IPS-18a (cell line): ENCODE data around the gene EVI5L.
A peak's percentile ranks its signal among the peaks of the same experiment; 100 is the strongest.

Experiments
- H3K27ac ChIP-seq: one replicate; pipeline ENCODE4 v1.5.1; 2013; ENCODE audit warnings: low read length
- H3K27me3 ChIP-seq: one replicate; pipeline ENCODE4 v1.6.1; 2013; ENCODE audit warnings: mild to moderate bottlenecking, low read length; ENCODE audit not compliant: control insufficient read depth, insufficient read depth
- H3K36me3 ChIP-seq: one replicate; pipeline ENCODE4 v1.6.1; 2013; ENCODE audit warnings: low read depth, low read length; ENCODE audit not compliant: control insufficient read depth
- H3K4me1 ChIP-seq: one replicate; pipeline ENCODE4 v1.6.1; 2013; ENCODE audit warnings: low read depth, low read length; ENCODE audit not compliant: control insufficient read depth
- H3K4me3 ChIP-seq: one replicate; pipeline ENCODE4 v1.5.1; 2013; ENCODE audit warnings: low read length
- H3K9ac ChIP-seq: one replicate; pipeline ENCODE4 v1.6.1; 2013; ENCODE audit warnings: mild to moderate bottlenecking, low read length, moderate library complexity
- H3K9me3 ChIP-seq: one replicate; pipeline ENCODE4 v1.6.1; 2013; ENCODE audit warnings: low read depth, low read length; ENCODE audit not compliant: control insufficient read depth

Gene EVI5L

GRCh38 chr19:7863971-7864689, 34.1 kb downstream of the EVI5L start:
- Histone ChIP-seq H3K36me3 (no peaks in the 10 kb centered on the region), H3K9ac (no peak overlapping the region), H3K27me3 (peaks cover 46% of the 10 kb centered on the region), H3K9me3 (no peaks in the 10 kb centered on the region), H3K4me3 (no peak overlapping the region), H3K27ac (no peak overlapping the region), H3K4me1 (no peaks in the 10 kb centered on the region)

GRCh38 chr19:7864690-7865074, 34.7 kb downstream of the EVI5L start:
- Histone ChIP-seq H3K9me3 (no peaks in the 10 kb centered on the region), H3K4me3 (no peak overlapping the region), H3K27me3 (peaks cover 46% of the 10 kb centered on the region), H3K36me3 (no peaks in the 10 kb centered on the region), H3K4me1 (no peaks in the 10 kb centered on the region), H3K9ac (no peak overlapping the region), H3K27ac (no peak overlapping the region)

GRCh38 chr19:7865262-7865911, 35.4 kb downstream of the EVI5L start:
- H3K4me1 ChIP-seq = no peaks in the 10 kb centered on the region
- H3K27me3 ChIP-seq = peaks cover 46% of the 10 kb centered on the region
- no peak overlapping the region for H3K9ac ChIP-seq

GRCh38 chr19:7866399-7867091, 36.5 kb downstream of the EVI5L start:
- Histone ChIP-seq H3K9me3 (no peaks in the 10 kb centered on the region), H3K4me1 (peaks cover 5% of the 10 kb centered on the region), H3K9ac (no peak overlapping the region), H3K27me3 (peaks cover 35% of the 10 kb centered on the region), H3K27ac (no peak overlapping the region), H3K36me3 (no peaks in the 10 kb centered on the region), H3K4me3 (no peak overlapping the region)

More at GRCh38 chr19:7865262-7865911, 35.4 kb downstream of the EVI5L start:
- Histone ChIP-seq H3K9me3 (no peaks in the 10 kb centered on the region), H3K36me3 (no peaks in the 10 kb centered on the region), H3K27ac (no peak overlapping the region), H3K4me3 (no peak overlapping the region)

GRCh38 chr19:7867092-7867844, 37.2 kb downstream of the EVI5L start:
- Histone ChIP-seq H3K4me3 (no peak overlapping the region), H3K4me1 (peaks cover 5% of the 10 kb centered on the region), H3K27me3 (peaks cover 29% of the 10 kb centered on the region), H3K9ac (no peak overlapping the region), H3K36me3 (no peaks in the 10 kb centered on the region), H3K27ac (no peak overlapping the region), H3K9me3 (no peaks in the 10 kb centered on the region)

GRCh38 chr19:7868326-7868670, 38.3 kb downstream of the EVI5L start:
- Histone ChIP-seq H3K27me3 (peaks cover 32% of the 10 kb centered on the region), H3K9ac (no peak overlapping the region), H3K27ac (no peak overlapping the region), H3K4me1 (peaks cover 5% of the 10 kb centered on the region), H3K36me3 (no peaks in the 10 kb centered on the region), H3K9me3 (no peaks in the 10 kb centered on the region), H3K4me3 (no peak overlapping the region)

- Histone ChIP-seq H3K36me3 (no peaks in the 10 kb centered on the region), H3K9me3 (no peaks in the 10 kb centered on the region), H3K4me3 (peak overlapping the region; percentile 38), H3K9ac (no peak overlapping the region), H3K4me1 (peaks cover 5% of the 10 kb centered on the region), H3K27ac (no peak overlapping the region), H3K27me3 (peaks cover 31% of the 10 kb centered on the region)
These were observed 38.8 kb downstream of the EVI5L start for GRCh38 chr19:7868671-7869452.

GRCh38 chr19:7869453-7869909, 39.5 kb downstream of the EVI5L start:
- no peak overlapping the region for H3K9ac ChIP-seq

GRCh38 chr19:7869910-7870511, 40.0 kb downstream of the EVI5L start:
- no peak overlapping the region for H3K9ac ChIP-seq
- peaks cover 5% of the 10 kb centered on the region for H3K4me1 ChIP-seq
- H3K9me3 ChIP-seq = no peaks in the 10 kb centered on the region
- H3K27me3 ChIP-seq = peaks cover 20% of the 10 kb centered on the region
- peak overlapping the region; percentile 21 for H3K4me3 ChIP-seq
- H3K27ac ChIP-seq = no peak overlapping the region
- no peaks in the 10 kb centered on the region for H3K36me3 ChIP-seq

More at GRCh38 chr19:7869453-7869909, 39.5 kb downstream of the EVI5L start:
- H3K9me3 ChIP-seq = no peaks in the 10 kb centered on the region
- H3K4me1 ChIP-seq = peaks cover 5% of the 10 kb centered on the region
- peak overlapping the region; percentile 21 for H3K4me3 ChIP-seq
- H3K27me3 ChIP-seq = peaks cover 25% of the 10 kb centered on the region
- H3K36me3 ChIP-seq = no peaks in the 10 kb centered on the region
- H3K27ac ChIP-seq = no peak overlapping the region

GRCh38 chr19:7870571-7871436, 40.8 kb downstream of the EVI5L start:
- Histone ChIP-seq H3K4me1 (peaks cover 5% of the 10 kb centered on the region), H3K36me3 (no peaks in the 10 kb centered on the region), H3K9me3 (no peaks in the 10 kb centered on the region), H3K27me3 (peaks cover 12% of the 10 kb centered on the region), H3K9ac (no peak overlapping the region), H3K27ac (no peak overlapping the region), H3K4me3 (no peak overlapping the region)
